Retina (tissue), 1 donor: ENCODE results near the gene PLXDC1.
"Not testable (repeated sequence)": the region's sequence is repeated elsewhere in the genome, so short reads cannot be mapped to it uniquely, and the experiment has no call there.

Experiments
- DNase-seq: peaks from one replicate; pipeline ENCODE4 v3.0.0-alpha.2; 2016

PLXDC1 gene

GRCh38 chr17:39151943-39152818 is 744 bp upstream of the PLXDC1 start:
- DNase-seq, result no peak

GRCh38 chr17:39150795-39151149 is 665 bp downstream of the PLXDC1 start:
- DNase-seq, result peak; percentile 20

GRCh38 chr17:39150104-39150634 is 1.3 kb downstream of the PLXDC1 start:
- DNase-seq, result no peak

- no peak for DNase-seq
Measured at GRCh38 chr17:39147221-39148185, 3.9 kb downstream of the PLXDC1 start.

- DNase-seq, result no peak
Measured at GRCh38 chr17:39146273-39146672, 5.2 kb downstream of the PLXDC1 start.

GRCh38 chr17:39145143-39145542 is 6.3 kb downstream of the PLXDC1 start:
- DNase-seq, result no peak

GRCh38 chr17:39144416-39144840 is 7.0 kb downstream of the PLXDC1 start:
- DNase-seq, result no peak

- DNase-seq, result no peak
Measured at GRCh38 chr17:39143552-39144093, 7.8 kb downstream of the PLXDC1 start.

GRCh38 chr17:39141915-39142664 is 9.3 kb downstream of the PLXDC1 start:
- no peak for DNase-seq

GRCh38 chr17:39141294-39141693 is 10.1 kb downstream of the PLXDC1 start:
- no peak for DNase-seq

GRCh38 chr17:39139561-39139960 is 11.9 kb downstream of the PLXDC1 start:
- DNase-seq, result no peak

GRCh38 chr17:39139161-39139511 is 12.3 kb downstream of the PLXDC1 start:
- no peak for DNase-seq

- DNase-seq, result no peak
Measured at GRCh38 chr17:39138431-39139160, 12.8 kb downstream of the PLXDC1 start.

GRCh38 chr17:39134878-39135277 is 16.6 kb downstream of the PLXDC1 start:
- no peak for DNase-seq

- no peak for DNase-seq
Measured at GRCh38 chr17:39132192-39132610, 19.2 kb downstream of the PLXDC1 start.

- DNase-seq, result no peak
Measured at GRCh38 chr17:39131616-39132015, 19.8 kb downstream of the PLXDC1 start.

GRCh38 chr17:39130205-39130604 is 21.2 kb downstream of the PLXDC1 start:
- DNase-seq, result no peak

- DNase-seq, result not testable (repeated sequence)
Measured at GRCh38 chr17:39129544-39129943, 21.9 kb downstream of the PLXDC1 start.

GRCh38 chr17:39126436-39126835 is 25.0 kb downstream of the PLXDC1 start:
- no peak for DNase-seq

GRCh38 chr17:39125143-39125875 is 26.1 kb downstream of the PLXDC1 start:
- no peak for DNase-seq

GRCh38 chr17:39123627-39124026 is 27.8 kb downstream of the PLXDC1 start:
- DNase-seq, result no peak
